ENCODE measurements around the gene PTPRA. TPM values are rescaled to one million over a fixed set of nuclear protein-coding genes. Genes with fewer than 3 reads are reported as not detected.

Gene PTPRA, protein sequence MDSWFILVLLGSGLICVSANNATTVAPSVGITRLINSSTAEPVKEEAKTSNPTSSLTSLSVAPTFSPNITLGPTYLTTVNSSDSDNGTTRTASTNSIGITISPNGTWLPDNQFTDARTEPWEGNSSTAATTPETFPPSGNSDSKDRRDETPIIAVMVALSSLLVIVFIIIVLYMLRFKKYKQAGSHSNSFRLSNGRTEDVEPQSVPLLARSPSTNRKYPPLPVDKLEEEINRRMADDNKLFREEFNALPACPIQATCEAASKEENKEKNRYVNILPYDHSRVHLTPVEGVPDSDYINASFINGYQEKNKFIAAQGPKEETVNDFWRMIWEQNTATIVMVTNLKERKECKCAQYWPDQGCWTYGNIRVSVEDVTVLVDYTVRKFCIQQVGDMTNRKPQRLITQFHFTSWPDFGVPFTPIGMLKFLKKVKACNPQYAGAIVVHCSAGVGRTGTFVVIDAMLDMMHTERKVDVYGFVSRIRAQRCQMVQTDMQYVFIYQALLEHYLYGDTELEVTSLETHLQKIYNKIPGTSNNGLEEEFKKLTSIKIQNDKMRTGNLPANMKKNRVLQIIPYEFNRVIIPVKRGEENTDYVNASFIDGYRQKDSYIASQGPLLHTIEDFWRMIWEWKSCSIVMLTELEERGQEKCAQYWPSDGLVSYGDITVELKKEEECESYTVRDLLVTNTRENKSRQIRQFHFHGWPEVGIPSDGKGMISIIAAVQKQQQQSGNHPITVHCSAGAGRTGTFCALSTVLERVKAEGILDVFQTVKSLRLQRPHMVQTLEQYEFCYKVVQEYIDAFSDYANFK
- total RNA-seq (2022; extraction: Qiagen RNA extraction) = 30.7 to 38.2 TPM (median 37.8 TPM) in 5 replicates

GRCh38 chr20:2873010-2873746, at the start of gene PTPRA:
Gene PTPRA, plus strand, starts transcription at chr20:2873481. Its CDS starts 90,797 bp downstream, at chr20:2964278.

DNA sequence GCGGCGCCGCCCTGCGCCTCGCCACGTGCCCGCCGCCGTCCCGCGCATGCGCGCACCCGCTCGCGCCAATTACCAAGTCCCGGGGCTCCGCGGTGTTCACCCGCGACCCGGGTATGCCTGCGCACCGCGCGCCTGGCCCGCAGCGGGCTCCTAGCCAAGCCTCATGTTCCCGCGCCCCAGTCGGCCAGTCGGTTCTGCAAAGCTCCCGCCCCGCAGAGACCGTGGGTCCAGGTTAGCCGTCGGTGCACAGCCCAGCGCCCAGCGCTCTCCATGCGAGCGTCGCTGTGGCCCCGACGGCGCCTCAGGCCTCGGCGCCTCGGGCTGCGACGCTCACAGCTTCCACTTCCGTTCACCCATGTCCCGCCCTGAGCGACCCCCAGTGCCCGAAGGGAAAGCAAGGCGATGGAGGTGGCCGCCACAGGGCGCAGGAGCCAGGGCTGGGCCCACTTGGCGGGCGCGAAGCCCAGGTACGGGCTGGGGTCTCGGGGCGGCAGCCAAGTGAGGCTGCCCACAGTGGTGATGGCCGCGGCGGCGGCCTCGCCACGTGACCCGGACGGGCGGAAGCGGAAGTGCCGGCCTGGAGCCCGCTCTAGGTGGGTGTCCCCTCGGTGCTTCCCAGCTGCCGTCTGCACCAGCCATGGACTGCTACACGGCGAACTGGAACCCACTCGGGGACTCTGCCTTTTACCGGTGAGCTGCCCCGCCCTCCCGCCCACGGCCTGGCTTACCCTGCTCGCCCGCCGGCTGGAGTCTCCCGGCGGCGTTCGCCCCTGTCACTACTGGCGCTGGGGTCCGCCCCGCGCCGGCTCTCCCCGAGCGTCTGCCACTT, 32.9 kb upstream of the PTPRA start, which contains the start of the genes PCED1A and VPS16:
PCED1A (minus strand) TSS at position 518 of the 829 bp plus-strand sequence. CDS start 743 bp downstream, outside the sequence.
VPS16 (plus strand) TSS at position 608 of the 829 bp plus-strand sequence; CDS start at position 638, 30 bp downstream.

DNA sequence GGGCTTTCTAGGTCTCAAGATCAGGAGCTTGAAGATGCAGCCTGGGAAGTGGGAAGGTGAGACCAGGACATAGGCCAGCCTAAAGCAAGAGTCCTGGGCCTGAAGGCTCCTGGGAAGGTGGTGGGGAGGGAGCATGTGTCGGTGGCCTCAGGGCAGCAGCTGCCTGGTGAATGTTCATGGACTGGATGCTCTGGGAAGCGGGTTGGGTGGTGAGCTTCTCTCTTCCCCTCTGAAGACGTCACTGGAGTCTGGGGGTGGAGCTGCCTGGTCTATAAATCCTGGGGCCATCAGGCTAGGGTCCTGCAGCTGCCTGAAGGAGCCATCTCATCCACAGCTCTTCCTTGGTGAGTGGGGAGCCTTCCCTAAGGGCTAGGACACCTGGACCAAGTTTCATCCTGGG, 170.0 kb downstream of the PTPRA start, which contains the start of gene GNRH2:
GNRH2 (plus strand) TSS at position 301 of the 400 bp plus-strand sequence. CDS start 793 bp downstream, outside the sequence.

GRCh38 chr20:3045816-3046676, 172.8 kb downstream of the PTPRA start, which contains the start of gene MRPS26:
Gene MRPS26, plus strand, starts transcription at chr20:3046052. Its CDS starts 17 bp downstream, at chr20:3046069.

GRCh38 chr20:3071610-3072529, 198.6 kb downstream of the PTPRA start, which contains the start of gene OXT:
Gene OXT, plus strand, starts transcription at chr20:3071620. Its CDS starts 36 bp downstream, at chr20:3071656.

GRCh38 chr20:3084283-3084985, 211.2 kb downstream of the PTPRA start, which contains the start of gene AVP:
Gene AVP, minus strand, starts transcription at chr20:3084724. Its CDS starts 50 bp downstream, at chr20:3084674.

Other genes with a start within 250 kb of the PTPRA start
- gene NOP56, start 220.8 kb upstream of the PTPRA start, total RNA-seq (2022; extraction: Qiagen RNA extraction) = 565 to 652 TPM (median 610 TPM) in 5 replicates
- 126 to 138 TPM (median 135 TPM) in 5 replicates for gene IDH3B, start 209.3 kb upstream of the PTPRA start, total RNA-seq (2022; extraction: Qiagen RNA extraction)
- 2.5 to 3.9 TPM (median 3.0 TPM) in 5 replicates for gene EBF4, start 180.7 kb upstream of the PTPRA start, total RNA-seq (2022; extraction: Qiagen RNA extraction)
- 0.02 TPM in 1 of 5 replicates, not detected in the others for gene CPXM1, start 72.9 kb upstream of the PTPRA start, total RNA-seq (2022; extraction: Qiagen RNA extraction)
- gene C20orf141, start 58.5 kb upstream of the PTPRA start, total RNA-seq (2022; extraction: Qiagen RNA extraction) = 0.28 to 0.44 TPM (median 0.38 TPM) in 4 of 5 replicates, not detected in the other
- gene TMEM239, start 57.1 kb upstream of the PTPRA start, total RNA-seq (2022; extraction: Qiagen RNA extraction) = not detected in 5 replicates
- 18.7 to 33.4 TPM (median 30.2 TPM) in 5 replicates for gene PCED1A, start 32.8 kb upstream of the PTPRA start, total RNA-seq (2022; extraction: Qiagen RNA extraction)
- 23.5 to 36.6 TPM (median 32.9 TPM) in 5 replicates for gene VPS16, start 32.7 kb upstream of the PTPRA start, total RNA-seq (2022; extraction: Qiagen RNA extraction)
- gene GNRH2, start 170.1 kb downstream of the PTPRA start, total RNA-seq (2022; extraction: Qiagen RNA extraction) = 0.12 to 0.53 TPM (median 0.26 TPM) in 4 of 5 replicates, not detected in the other
- 105 to 165 TPM (median 158 TPM) in 5 replicates for gene MRPS26, start 172.6 kb downstream of the PTPRA start, total RNA-seq (2022; extraction: Qiagen RNA extraction)
- gene OXT, start 198.1 kb downstream of the PTPRA start, total RNA-seq (2022; extraction: Qiagen RNA extraction) = not detected in 5 replicates
- not detected in 5 replicates for gene AVP, start 211.2 kb downstream of the PTPRA start, total RNA-seq (2022; extraction: Qiagen RNA extraction)

Measured in A549 treated with CORT108297 at 1 μM for 4 hours (cell line).